Smooth muscle cell of the brain vasculature (primary cell): ENCODE measurements around the gene AKR1D1.
"Not testable (repeated sequence)": the region's sequence is repeated elsewhere in the genome, so short reads cannot be mapped to it uniquely, and the experiment has no call there.

ENCODE experiments used
- DNase-seq: peaks from one replicate; pipeline ENCODE4 v3.0.0-alpha.2; 2012; ENCODE audit warnings: low read depth, low spot score

AKR1D1 gene

GRCh38 chr7:138122162-138122561 lies 45.9 kb downstream of the AKR1D1 start:
- DNase-seq = no peak

- DNase-seq = no peak
These were observed 48.9 kb downstream of the AKR1D1 start for GRCh38 chr7:138125119-138125518.

DNA sequence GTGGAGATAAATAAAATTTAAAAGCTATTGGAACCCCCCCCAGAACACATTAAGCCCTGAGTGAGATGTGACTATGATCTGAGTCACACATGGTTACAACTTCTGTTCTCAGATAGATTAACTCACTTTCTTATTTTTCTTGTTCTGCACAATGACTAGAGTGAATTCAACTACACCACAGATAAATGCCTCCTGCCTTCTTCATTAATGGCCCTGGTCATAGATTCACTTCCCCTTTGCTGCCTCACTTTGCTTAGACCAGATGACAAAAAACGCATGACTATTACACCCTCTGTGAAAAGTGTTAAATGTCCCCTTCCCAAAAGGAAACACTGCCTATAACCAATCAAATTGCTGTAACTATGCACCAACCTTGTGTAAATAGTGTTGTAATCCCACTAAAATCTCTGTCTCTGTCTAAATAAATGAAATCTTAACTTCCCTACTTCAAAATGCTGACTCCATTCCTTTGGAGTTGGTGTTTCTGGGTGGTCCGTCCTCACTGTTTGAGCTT lies 49.4 kb downstream of the AKR1D1 start:
- no peak for DNase-seq

DNA sequence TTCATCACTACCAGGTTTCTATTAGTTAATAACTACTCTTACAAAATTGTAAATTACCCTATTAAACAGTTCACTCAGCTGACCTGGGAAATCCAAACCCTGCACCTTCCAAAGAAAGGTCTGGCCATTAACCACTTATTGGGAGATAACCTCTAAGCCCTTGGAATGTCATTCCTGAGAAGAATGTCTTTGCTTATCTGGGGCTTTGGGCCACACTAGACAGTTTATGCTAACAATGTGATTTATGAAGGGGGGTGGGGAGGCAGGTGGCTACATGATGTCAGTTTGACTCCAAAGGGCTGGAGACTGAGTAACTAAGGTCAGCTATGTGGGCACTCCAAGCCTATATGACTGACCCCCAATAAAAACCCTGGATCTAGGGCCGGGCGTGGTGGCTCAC lies 50.7 kb downstream of the AKR1D1 start:
- DNase-seq = no peak

DNA sequence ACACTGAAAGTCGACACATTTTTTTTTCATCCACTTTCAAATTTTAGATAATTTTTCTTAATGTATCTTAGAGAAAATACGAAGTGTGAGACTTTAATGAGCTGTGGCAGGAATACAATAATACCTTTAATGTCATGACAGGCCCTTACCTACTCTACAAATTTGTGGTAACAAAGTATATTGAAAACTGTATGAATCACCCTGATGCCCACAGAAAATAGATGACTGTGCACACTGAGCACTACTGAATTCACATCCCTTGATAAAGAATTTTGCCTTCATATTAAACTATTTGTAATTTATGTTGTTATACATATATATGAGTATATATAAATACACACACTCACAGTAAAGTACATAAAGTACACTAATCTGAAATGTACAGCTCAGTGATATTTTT lies 51.7 kb downstream of the AKR1D1 start:
- no peak for DNase-seq

DNA sequence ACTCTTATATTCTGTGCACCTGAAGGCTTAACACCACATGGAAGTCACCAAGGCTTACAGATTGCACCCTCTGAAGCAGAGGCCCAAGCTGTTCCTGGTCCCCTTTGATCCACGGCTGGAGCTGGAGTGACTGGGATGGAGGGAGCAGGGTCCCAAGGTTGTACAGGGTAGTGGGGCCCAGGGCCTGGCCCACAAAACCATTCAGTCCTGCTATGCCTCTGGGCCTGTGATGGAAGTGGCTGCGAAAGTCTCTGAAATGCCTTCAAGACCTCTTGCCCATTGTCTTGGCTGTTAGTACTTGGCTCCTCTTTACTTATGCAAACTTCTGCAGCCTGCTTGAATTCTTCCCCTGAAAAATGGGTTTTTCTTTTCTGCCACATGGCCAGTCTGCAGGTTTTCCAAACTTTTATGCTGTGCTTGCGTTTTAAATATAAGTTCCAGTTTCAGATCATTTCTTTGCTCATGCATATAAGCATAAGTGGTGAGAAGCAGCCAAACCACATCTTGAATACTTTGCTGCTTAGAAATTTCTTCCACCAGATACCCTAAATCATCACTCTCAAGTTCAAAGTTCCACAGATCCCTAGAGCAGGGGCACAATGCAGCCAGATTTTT lies 53.4 kb downstream of the AKR1D1 start:
- no peak for DNase-seq

- no peak for DNase-seq
These were observed 61.3 kb downstream of the AKR1D1 start for GRCh38 chr7:138137423-138138171.

- DNase-seq = no peak
These were observed 62.0 kb downstream of the AKR1D1 start for GRCh38 chr7:138138244-138138643.

GRCh38 chr7:138142583-138143201 lies 66.4 kb downstream of the AKR1D1 start:
- no peak for DNase-seq

GRCh38 chr7:138144958-138145357 lies 68.7 kb downstream of the AKR1D1 start:
- no peak for DNase-seq

DNA sequence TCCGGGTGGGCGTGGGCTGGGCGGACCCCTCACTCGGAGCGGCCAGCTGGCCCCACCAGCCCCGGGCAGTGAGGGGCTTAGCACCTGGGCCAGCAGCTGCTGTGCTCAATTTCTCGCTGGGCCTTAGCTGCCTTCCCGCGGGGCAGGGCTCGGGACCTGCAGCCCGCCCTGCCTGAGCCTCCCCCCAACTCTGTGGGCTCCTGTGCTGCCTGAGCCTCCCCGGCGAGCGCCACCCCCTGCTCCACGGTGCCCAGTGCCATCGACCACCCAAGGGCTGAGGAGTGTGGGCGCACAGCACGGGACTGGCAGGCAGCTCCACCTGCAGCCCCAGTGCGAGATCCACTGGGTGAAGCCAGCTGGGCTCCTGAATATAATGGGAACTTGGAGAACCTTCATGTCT lies 70.0 kb downstream of the AKR1D1 start:
- not testable (repeated sequence) for DNase-seq

- not testable (repeated sequence) for DNase-seq
These were observed 70.8 kb downstream of the AKR1D1 start for GRCh38 chr7:138146757-138147734.

GRCh38 chr7:138151731-138152577 lies 75.7 kb downstream of the AKR1D1 start:
- DNase-seq = no peak

GRCh38 chr7:138154661-138155060 lies 78.4 kb downstream of the AKR1D1 start:
- DNase-seq = no peak

DNA sequence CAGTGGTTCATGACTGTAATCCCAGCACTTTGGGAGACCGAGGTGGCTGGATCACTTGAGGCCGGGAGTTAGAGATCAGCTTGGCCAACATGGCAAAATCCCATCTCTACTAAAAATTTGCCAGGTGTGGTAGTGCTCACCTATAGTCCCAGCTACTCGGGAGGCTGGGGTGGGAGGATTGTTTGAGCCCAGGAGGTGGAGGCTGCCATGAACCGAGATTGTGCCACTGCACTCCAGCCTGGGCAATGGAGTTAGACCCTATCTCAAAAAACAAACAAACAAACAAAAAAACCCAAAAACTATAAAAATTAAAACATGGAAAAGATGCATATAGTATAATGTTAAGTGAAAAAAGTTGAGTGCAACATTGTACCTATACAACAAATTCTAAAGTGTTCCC lies 81.4 kb downstream of the AKR1D1 start:
- DNase-seq = no peak

DNA sequence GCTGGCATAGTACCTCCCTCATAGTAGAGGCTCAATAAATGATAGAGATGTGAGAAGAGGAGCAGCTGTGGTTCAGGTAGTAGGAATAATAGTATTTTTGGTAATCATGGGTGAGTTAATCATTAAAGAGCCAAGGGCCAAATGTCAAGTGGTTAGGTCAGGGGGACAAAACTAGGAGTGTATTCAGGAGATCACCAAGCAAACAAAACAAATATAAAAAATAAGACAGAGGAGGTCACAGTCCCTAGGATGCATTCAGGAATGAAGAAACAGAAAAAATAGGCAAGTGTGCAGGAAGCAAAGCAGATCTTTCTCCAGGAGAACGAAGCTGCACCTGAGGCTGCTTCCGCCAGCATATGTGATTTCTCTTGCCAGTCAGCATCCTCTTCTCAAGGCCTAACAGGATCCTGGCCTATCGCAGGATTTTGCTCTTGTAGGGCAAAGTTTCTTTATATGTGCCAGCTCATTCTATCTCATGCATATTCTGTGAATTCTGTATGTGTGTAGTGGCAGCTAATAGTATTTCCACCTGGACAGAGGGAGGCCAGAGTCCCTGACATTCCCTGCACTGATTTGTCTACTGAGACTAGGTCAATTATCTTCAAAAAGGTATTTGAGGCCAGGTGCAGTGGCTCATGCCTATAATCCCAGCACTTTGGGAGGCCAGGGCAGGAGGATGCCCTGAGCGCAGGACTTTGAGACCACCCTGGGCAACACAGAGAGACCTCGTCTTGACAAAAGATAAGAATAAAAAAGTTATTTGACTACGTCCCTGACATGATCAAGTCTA lies 82.7 kb downstream of the AKR1D1 start:
- DNase-seq = no peak

- DNase-seq = peak; percentile 72
These were observed 85.4 kb downstream of the AKR1D1 start for GRCh38 chr7:138161600-138162081.

GRCh38 chr7:138162236-138162635 lies 86.0 kb downstream of the AKR1D1 start:
- DNase-seq = no peak

GRCh38 chr7:138163800-138164199 lies 87.5 kb downstream of the AKR1D1 start:
- DNase-seq = no peak

- DNase-seq = no peak
These were observed 88.5 kb downstream of the AKR1D1 start for GRCh38 chr7:138164804-138165203.
